Gastroesophageal sphincter (tissue), 3 donors: ENCODE results near the gene SNAP29.

Experiments used
- EP300 ChIP-seq: sonication (generic); formaldehyde crosslinking; IDR thresholded peaks from one replicate; pipeline ENCODE4 v1.6.1; 2017; ENCODE audit warnings: antibody characterized with exemption, mild to moderate bottlenecking
- POLR2A ChIP-seq, 2 donors: fragments of 450-650 bp; IDR thresholded peaks; one replicate each; pipeline ENCODE4 v1.6.1; 2017; ENCODE audit warnings: antibody characterized with exemption in 2 of 2, mild to moderate bottlenecking in 2 of 2, moderate library complexity in 1 of 2
- POLR2AphosphoS5 ChIP-seq: sonication (generic); formaldehyde crosslinking; IDR thresholded peaks from one replicate; pipeline ENCODE4 v1.6.1; 2017; ENCODE audit warnings: antibody characterized with exemption
- TF ChIP-seq, protein P1 (sequence below), 4 experiments: fragments of 200-600 bp in 2 of 4; fragments of 450-650 bp in 2 of 4; sonication (generic) in 1 of 4; IDR thresholded peaks; one replicate each; pipeline ENCODE4 v1.5.1; 2017 to 2019; ENCODE audit warnings: antibody characterized with exemption in 4 of 4, mild to moderate bottlenecking in 2 of 4, moderate library complexity in 2 of 4

DNA sequence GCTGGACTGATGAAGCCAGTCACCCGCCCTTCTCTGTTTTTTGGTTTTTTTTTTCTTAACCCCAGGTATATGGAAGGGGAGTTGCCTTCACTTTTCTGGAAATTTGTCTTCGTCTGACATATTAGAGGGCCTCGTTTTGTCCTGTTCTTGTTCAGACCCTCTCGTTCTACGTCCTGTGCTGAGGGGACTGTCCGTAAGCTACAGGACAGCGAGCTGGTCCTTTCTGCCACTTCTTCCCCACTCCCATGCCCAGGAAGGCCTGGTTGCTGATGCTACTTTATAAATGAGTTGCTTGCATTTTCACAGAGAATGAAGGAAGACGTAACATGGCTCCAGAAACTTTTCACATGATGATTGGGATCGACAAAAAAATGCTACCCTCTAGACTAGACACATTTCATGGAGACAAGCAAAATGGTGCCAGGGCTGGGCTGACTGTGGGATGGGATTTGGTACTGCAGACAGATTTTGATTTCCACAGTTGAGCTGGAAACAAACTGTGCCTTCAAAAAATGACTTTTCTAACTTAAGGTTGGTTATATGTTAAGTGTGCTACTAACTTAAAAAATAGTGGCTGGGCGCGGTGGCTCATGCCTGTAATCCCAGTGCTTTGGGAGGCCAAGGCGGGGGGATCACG lies 31.2 kb downstream of the SNAP29 start:
- TF ChIP-seq, protein P1, sequence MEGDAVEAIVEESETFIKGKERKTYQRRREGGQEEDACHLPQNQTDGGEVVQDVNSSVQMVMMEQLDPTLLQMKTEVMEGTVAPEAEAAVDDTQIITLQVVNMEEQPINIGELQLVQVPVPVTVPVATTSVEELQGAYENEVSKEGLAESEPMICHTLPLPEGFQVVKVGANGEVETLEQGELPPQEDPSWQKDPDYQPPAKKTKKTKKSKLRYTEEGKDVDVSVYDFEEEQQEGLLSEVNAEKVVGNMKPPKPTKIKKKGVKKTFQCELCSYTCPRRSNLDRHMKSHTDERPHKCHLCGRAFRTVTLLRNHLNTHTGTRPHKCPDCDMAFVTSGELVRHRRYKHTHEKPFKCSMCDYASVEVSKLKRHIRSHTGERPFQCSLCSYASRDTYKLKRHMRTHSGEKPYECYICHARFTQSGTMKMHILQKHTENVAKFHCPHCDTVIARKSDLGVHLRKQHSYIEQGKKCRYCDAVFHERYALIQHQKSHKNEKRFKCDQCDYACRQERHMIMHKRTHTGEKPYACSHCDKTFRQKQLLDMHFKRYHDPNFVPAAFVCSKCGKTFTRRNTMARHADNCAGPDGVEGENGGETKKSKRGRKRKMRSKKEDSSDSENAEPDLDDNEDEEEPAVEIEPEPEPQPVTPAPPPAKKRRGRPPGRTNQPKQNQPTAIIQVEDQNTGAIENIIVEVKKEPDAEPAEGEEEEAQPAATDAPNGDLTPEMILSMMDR (IDR thresholded peaks at IDR 0.05): no peak
- no peak for TF ChIP-seq POLR2A (IDR thresholded peaks at IDR 0.05)
- TF ChIP-seq POLR2AphosphoS5: no peak
- TF ChIP-seq EP300: no peak
